Stimulated activated CD4-positive, alpha-beta T cell treated with anti-CD3 and anti-CD28 coated beads, Interleukin-2, amount 100 ng/mL, for 24 hours (primary cell): ENCODE results near the gene NANOS1.

Experiments
- DNase-seq, 2 donors: peaks; one replicate each; pipeline ENCODE4 v3.0.0-alpha.2; 2020

NANOS1 gene

GRCh38 chr10:119020627-119020946, 8.9 kb upstream of the NANOS1 start:
- peak; percentile 20 to 37 for DNase-seq

- no peak for DNase-seq
Measured at GRCh38 chr10:119022846-119023552, 6.5 kb upstream of the NANOS1 start.

- no peak for DNase-seq
Measured at GRCh38 chr10:119023553-119023868, 6.0 kb upstream of the NANOS1 start.

GRCh38 chr10:119024882-119025281, 4.6 kb upstream of the NANOS1 start:
- DNase-seq, result no peak

GRCh38 chr10:119025336-119025735, 4.2 kb upstream of the NANOS1 start:
- peak in 1 of 2 donors; percentile 14 for DNase-seq

- peak in 1 of 2 donors; percentile 9 for DNase-seq
Measured at GRCh38 chr10:119025776-119026175, 3.7 kb upstream of the NANOS1 start.

GRCh38 chr10:119026301-119027110, 3.0 kb upstream of the NANOS1 start:
- DNase-seq, result peak in 1 of 2 donors; percentile 15

GRCh38 chr10:119028445-119028899, 1.0 kb upstream of the NANOS1 start:
- DNase-seq, result peak in 1 of 2 donors; percentile 16

GRCh38 chr10:119028900-119029612, 458 bp upstream of the NANOS1 start:
- peak; percentile 77 to 83 for DNase-seq

GRCh38 chr10:119030421-119031250, 1.1 kb downstream of the NANOS1 start:
- DNase-seq, result peak; percentile 45 to 66

GRCh38 chr10:119031496-119032059, 2.1 kb downstream of the NANOS1 start:
- DNase-seq, result no peak

- no peak for DNase-seq
Measured at GRCh38 chr10:119039161-119039560, 9.6 kb downstream of the NANOS1 start.

- DNase-seq, result no peak
Measured at GRCh38 chr10:119041326-119041725, 11.8 kb downstream of the NANOS1 start.

- no peak for DNase-seq
Measured at GRCh38 chr10:119042169-119042568, 12.7 kb downstream of the NANOS1 start.

GRCh38 chr10:119045561-119045960, 16.0 kb downstream of the NANOS1 start:
- DNase-seq, result no peak

- DNase-seq, result no peak
Measured at GRCh38 chr10:119049361-119049760, 19.8 kb downstream of the NANOS1 start.

- no peak for DNase-seq
Measured at GRCh38 chr10:119049777-119050176, 20.3 kb downstream of the NANOS1 start.

- DNase-seq, result no peak
Measured at GRCh38 chr10:119051775-119052174, 22.3 kb downstream of the NANOS1 start.

- DNase-seq, result no peak
Measured at GRCh38 chr10:119055472-119055871, 26.0 kb downstream of the NANOS1 start.

GRCh38 chr10:119058010-119058409, 28.5 kb downstream of the NANOS1 start:
- DNase-seq, result no peak

- DNase-seq, result no peak
Measured at GRCh38 chr10:119059557-119059956, 30.0 kb downstream of the NANOS1 start.

GRCh38 chr10:119060107-119060506, 30.6 kb downstream of the NANOS1 start:
- no peak for DNase-seq
